ENCODE data around the gene TNNI3. TPM values are rescaled to one million over a fixed set of nuclear protein-coding genes. Genes with fewer than 3 reads are reported as not detected.
A peak's percentile ranks its signal among the peaks of the same experiment; 100 is the strongest.

TNNI3 gene
- total and polyA plus RNA-seq, 9 of the 15 experiments (the other 6 are each of a cell fraction or from before 2014, with no cell fraction given), result 4.7 to 158 (median 42.0) TPM

DNA sequence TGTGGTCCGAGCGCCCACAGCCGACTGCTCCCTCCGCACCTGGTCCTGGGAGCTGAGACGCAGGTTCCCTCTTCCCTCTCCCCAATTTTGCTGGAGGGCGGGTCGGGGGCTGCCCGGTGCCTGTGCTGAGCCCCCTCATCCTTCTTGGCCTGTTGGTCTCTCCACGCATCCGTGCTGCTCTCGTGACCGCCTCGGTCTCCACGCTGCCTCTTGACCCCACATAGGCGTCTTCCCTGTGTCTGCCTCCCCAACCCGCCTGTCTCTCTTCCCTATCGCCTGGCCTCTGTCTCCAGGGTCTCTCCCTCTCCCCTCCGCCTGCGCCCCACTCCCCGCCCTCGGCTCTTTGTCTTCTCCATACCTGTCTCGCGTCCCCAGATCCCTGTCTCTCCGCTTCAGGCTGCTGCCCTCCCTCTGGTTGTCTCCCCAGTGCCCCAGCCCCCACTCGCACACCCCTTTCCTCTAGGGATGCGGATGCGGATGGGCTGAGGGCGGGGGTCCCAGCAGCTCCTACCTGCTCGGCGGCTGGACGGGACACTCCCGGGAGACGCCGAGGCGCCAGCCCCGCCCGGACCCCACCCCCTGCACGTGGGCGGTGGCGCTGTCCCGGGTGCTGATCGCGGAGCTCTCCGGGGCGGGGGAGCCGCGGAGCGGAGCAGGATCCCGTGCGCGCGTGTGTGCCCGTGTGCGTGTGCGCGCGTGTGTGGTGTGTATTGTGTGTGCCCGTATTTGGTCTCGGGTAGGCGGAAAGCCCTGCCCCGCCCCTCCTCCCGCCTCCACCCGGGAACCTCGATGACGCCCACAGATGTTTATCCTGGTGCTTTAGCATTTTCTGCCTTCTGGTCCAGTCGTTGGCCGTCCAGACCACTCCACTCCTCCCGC, 22.3 kb upstream of the TNNI3 start, which contains the start of gene SYT5 (continued):
- TF ChIP-seq ZC3H11A (IDR thresholded peaks at IDR 0.05; ENCODE audit: low read depth, low read length) (no peak), TFAM (CRISPR knock-in tag; conservative IDR thresholded peaks at IDR 0.05) (no peak), POLR2G (IDR thresholded peaks at IDR 0.05; ENCODE audit: low read depth, low read length) (peak; percentile 40), NFIC (IDR thresholded peaks at IDR 0.05) (no peak), SMAD4 (CRISPR knock-in tag; conservative IDR thresholded peaks at IDR 0.05) (peak; percentile 77), TBL1XR1 (IDR thresholded peaks at IDR 0.05; ENCODE audit: low read length in 2 of 2) (no peak), PHTF2 (CRISPR knock-in tag; IDR thresholded peaks at IDR 0.05) (no peak), SMAD3 (CRISPR knock-in tag; conservative IDR thresholded peaks at IDR 0.05) (no peak), RB1 (IDR thresholded peaks at IDR 0.05; ENCODE audit: low read depth) (peak; percentile 44; the same call in 1 of the 2 replicates), CBX2 (IDR thresholded peaks at IDR 0.05; ENCODE audit: insufficient read depth, low read length, poor library complexity, severe bottlenecking) (no peak), TAL1 (IDR thresholded peaks at IDR 0.05) (no peak), SMARCA4 (IDR thresholded peaks at IDR 0.05) (no peak), SAFB (IDR thresholded peaks at IDR 0.05; ENCODE audit: borderline replicate concordance, low read depth, low read length) (peak; percentile 78; the same call in 1 of the 2 replicates), ELF2 (CRISPR knock-in tag; IDR thresholded peaks at IDR 0.05) (no peak), MYC (IDR thresholded peaks at IDR 0.05; ENCODE audit: low read depth, low read length) (peak; percentile 69), MYC (CRISPR knock-in tag; IDR thresholded peaks at IDR 0.05; ENCODE audit: borderline replicate concordance, low read depth) (no peak), RHOXF2B (CRISPR knock-in tag; conservative IDR thresholded peaks at IDR 0.05) (no peak), NCOA2 (IDR thresholded peaks at IDR 0.05; ENCODE audit: partially characterized antibody in 2 of 2) (no peak), PCBP2 (IDR thresholded peaks at IDR 0.05; ENCODE audit: low read depth, low read length, poor library complexity, severe bottlenecking) (no peak), MXI1 (IDR thresholded peaks at IDR 0.05; ENCODE audit: low read depth, low read length) (peak; percentile 98), TAF7 (tag; IDR thresholded peaks at IDR 0.05) (no peak), SREBF1 (IDR thresholded peaks at IDR 0.05; ENCODE audit: borderline replicate concordance, low read depth, low read length) (no peak), NR2F6 (CRISPR knock-in tag; IDR thresholded peaks at IDR 0.05) (no peak), JUND (IDR thresholded peaks at IDR 0.05; ENCODE audit: borderline replicate concordance, low read depth, low read length) (no peak), JUND (tag; IDR thresholded peaks at IDR 0.05; ENCODE audit: borderline replicate concordance, low read depth, low read length) (peak; percentile 13; the same call in 1 of the 3 replicates), U2AF1 (optimal IDR thresholded peaks at IDR 0.05; ENCODE audit: low read depth, low read length) (no peak), HDAC2 (IDR thresholded peaks at IDR 0.05) (peak; percentile 63; the same call in 1 of the 2 replicates)
- TF ChIP-seq, protein P1, sequence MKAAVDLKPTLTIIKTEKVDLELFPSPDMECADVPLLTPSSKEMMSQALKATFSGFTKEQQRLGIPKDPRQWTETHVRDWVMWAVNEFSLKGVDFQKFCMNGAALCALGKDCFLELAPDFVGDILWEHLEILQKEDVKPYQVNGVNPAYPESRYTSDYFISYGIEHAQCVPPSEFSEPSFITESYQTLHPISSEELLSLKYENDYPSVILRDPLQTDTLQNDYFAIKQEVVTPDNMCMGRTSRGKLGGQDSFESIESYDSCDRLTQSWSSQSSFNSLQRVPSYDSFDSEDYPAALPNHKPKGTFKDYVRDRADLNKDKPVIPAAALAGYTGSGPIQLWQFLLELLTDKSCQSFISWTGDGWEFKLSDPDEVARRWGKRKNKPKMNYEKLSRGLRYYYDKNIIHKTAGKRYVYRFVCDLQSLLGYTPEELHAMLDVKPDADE (conservative IDR thresholded peaks at IDR 0.05; ENCODE audit: control insufficient read depth, low read depth, low read length), result peak; percentile 95
- TF ChIP-seq, protein P2, sequence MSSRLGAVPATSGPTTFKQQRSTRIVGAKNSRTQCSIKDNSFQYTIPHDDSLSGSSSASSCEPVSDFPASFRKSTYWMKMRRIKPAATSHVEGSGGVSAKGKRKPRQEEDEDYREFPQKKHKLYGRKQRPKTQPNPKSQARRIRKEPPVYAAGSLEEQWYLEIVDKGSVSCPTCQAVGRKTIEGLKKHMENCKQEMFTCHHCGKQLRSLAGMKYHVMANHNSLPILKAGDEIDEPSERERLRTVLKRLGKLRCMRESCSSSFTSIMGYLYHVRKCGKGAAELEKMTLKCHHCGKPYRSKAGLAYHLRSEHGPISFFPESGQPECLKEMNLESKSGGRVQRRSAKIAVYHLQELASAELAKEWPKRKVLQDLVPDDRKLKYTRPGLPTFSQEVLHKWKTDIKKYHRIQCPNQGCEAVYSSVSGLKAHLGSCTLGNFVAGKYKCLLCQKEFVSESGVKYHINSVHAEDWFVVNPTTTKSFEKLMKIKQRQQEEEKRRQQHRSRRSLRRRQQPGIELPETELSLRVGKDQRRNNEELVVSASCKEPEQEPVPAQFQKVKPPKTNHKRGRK (tag; IDR thresholded peaks at IDR 0.05), result no peak
